ENCODE data around the gene GNA14. TPM values are rescaled to one million over a fixed set of nuclear protein-coding genes. Genes with fewer than 3 reads are reported as not detected.
A peak's percentile ranks its signal among the peaks of the same experiment; 100 is the strongest.

Gene GNA14
- total and polyA plus RNA-seq, 2 of the 8 experiments (the other 6 are each of a cell fraction or from before 2014, with no cell fraction given) = 3.4 to 6.3 TPM

- no peak overlapping the region for H2BK15ac ChIP-seq (ENCODE audit: low read length)
- DNase-seq (ENCODE audit: low read depth in 1 of 2, low spot score in 2 of 2) = no peak
- H3K23me2 ChIP-seq (ENCODE audit: low read depth, low read length) = no peaks in the 10 kb centered on the region
- H3K4me1 ChIP-seq (replicated peaks in 1 of 4; ENCODE audit: control insufficient read depth in 3 of 4, insufficient read depth in 4 of 4, low read length in 3 of 4) = no peaks in the 10 kb centered on the region
- no peak overlapping the region for H3K56ac ChIP-seq (replicated peaks; ENCODE audit: insufficient read length, low read depth, low read length)
- FAIRE-seq = no peak
- no peak overlapping the region for H4K5ac ChIP-seq (ENCODE audit: insufficient read length, low read depth, low read length)
- H3K79me1 ChIP-seq (ENCODE audit: low read depth, low read length) = no peaks in the 10 kb centered on the region
- H3K4ac ChIP-seq (replicated peaks; ENCODE audit: insufficient read length, low read depth, low read length) = no peak overlapping the region
- H3K9ac ChIP-seq (replicated peaks in 1 of 4; ENCODE audit: extremely low read depth in 1 of 4, low read depth in 3 of 4, low read length in 3 of 4) = no peak overlapping the region
- no peak overlapping the region for H3K4me3 ChIP-seq (ENCODE audit: extremely low read depth in 1 of 4, insufficient read depth in 2 of 4, low read depth in 3 of 4, low read length in 4 of 4)
- ChIA-PET CTCF (ENCODE audit: partially characterized antibody) (interaction anchor here (1.3 to 3.3 kb wide), 3 partner anchors 10 to 227 kb away, joined by 4 to 17 read pairs (median 4); no protein-coding TSS in a partner anchor), POLR2A (ENCODE audit: partially characterized antibody) (no interaction called here)
- H3K36me3 ChIP-seq (ENCODE audit: control insufficient read depth in 2 of 4, insufficient read depth in 4 of 4, low read length in 3 of 4) = no peaks in the 10 kb centered on the region
- no peak overlapping the region for H3K23ac ChIP-seq (ENCODE audit: insufficient read length)
- H4K20me1 ChIP-seq (replicated peaks in 1 of 2; ENCODE audit: control insufficient read depth in 1 of 2, insufficient read depth in 2 of 2, low read length in 2 of 2) = no peaks in the 10 kb centered on the region
- no peaks in the 10 kb centered on the region for H3K27me3 ChIP-seq (replicated peaks in 1 of 4; ENCODE audit: control insufficient read depth in 3 of 4, extremely low read depth in 1 of 4, insufficient read depth in 3 of 4, low read length in 3 of 4)
- no peak overlapping the region for H4K91ac ChIP-seq (replicated peaks; ENCODE audit: insufficient read length, low read length)
- no peak overlapping the region for H2BK120ac ChIP-seq (replicated peaks; ENCODE audit: low read depth, low read length)
- no peak overlapping the region for H2BK20ac ChIP-seq (ENCODE audit: low read length)
- H3K79me2 ChIP-seq (ENCODE audit: control insufficient read depth in 1 of 2, insufficient read depth in 2 of 2, low read length in 2 of 2) = no peaks in the 10 kb centered on the region
- no peak overlapping the region for H2AK5ac ChIP-seq (ENCODE audit: low read depth, low read length)
- 0 out of 2 replicates have a peak overlapping the region, but pooled peaks have one; percentile 2 for H2AFZ ChIP-seq (ENCODE audit: low read length)
- WGBS, 2 experiments (ENCODE audit: extremely low coverage in 1 of 2, insufficient coverage in 1 of 2, insufficient read length in 1 of 2, insufficient replicate concordance in 2 of 2, low coverage in 1 of 2, low lambda C conversion rate in 2 of 2, missing lambda C conversion rate in 1 of 2) = 91% methylated on average over 5 of the region's 5 CpGs; no CpG with 5 or more reads in 1 of the 2 experiments
- H2BK5ac ChIP-seq (ENCODE audit: low read depth, low read length) = no peak overlapping the region
- H3K4me2 ChIP-seq (ENCODE audit: insufficient read depth in 1 of 2, low read depth in 2 of 2, low read length in 2 of 2) = no peak overlapping the region
- no peak overlapping the region for H4K8ac ChIP-seq (ENCODE audit: extremely low read depth, insufficient read depth, low read length)
- no peak overlapping the region for H3K27ac ChIP-seq (ENCODE audit: low read depth, low read length)
- H3K9me3 ChIP-seq (ENCODE audit: insufficient read depth in 2 of 2, low read depth in 1 of 2, low read length in 1 of 2) = no peaks in the 10 kb centered on the region
- no peak overlapping the region for H3K14ac ChIP-seq (ENCODE audit: insufficient read length)
- no peak overlapping the region for H2BK12ac ChIP-seq (ENCODE audit: low read depth, low read length)
- H3K18ac ChIP-seq (ENCODE audit: extremely low read depth, low read length) = no peak overlapping the region
- TF ChIP-seq SP2 (IDR thresholded peaks at IDR 0.05; ENCODE audit: low read length) = no peak
- no peak for TF ChIP-seq CBX5 (IDR thresholded peaks at IDR 0.05; ENCODE audit: low read depth, low read length)
- TF ChIP-seq BACH1 (IDR thresholded peaks at IDR 0.05; ENCODE audit: low read length) = no peak
- no peak for TF ChIP-seq SIX5 (IDR thresholded peaks at IDR 0.05; ENCODE audit: low read depth, low read length)
- TF ChIP-seq CHD1 (IDR thresholded peaks at IDR 0.05; ENCODE audit: low read depth, low read length) = no peak
- TF ChIP-seq RNF2 (IDR thresholded peaks at IDR 0.05; ENCODE audit: borderline replicate concordance, low read depth, low read length, missing control alignments, poor library complexity, severe bottlenecking) = no peak
- no peak for TF ChIP-seq TEAD4 (IDR thresholded peaks at IDR 0.05; ENCODE audit: low read depth, low read length)
- no peak for TF ChIP-seq TBP (IDR thresholded peaks at IDR 0.05; ENCODE audit: low read depth, low read length)
Measured at GRCh38 chr9:77659926-77660325, 11.8 kb upstream of the GNA14 start.

Data from H1 (cell line).